WI38 (cell line): ENCODE results near the gene WIPF2.
"Not testable (repeated sequence)": the region's sequence is repeated elsewhere in the genome, so short reads cannot be mapped to it uniquely, and the experiment has no call there.

ENCODE experiments used
- H3K4me3 ChIP-seq: 2 replicates; pipeline ENCODE4 v1.5.1; 2011; ENCODE audit warnings: low read depth, mild to moderate bottlenecking, control low read depth, low read length
- CTCF ChIP-seq: IDR thresholded peaks from 2 replicates; pipeline ENCODE4 v1.5.1; 2012; ENCODE audit warnings: low read depth, mild to moderate bottlenecking, control low read depth, low read length

The WIPF2 gene

GRCh38 chr17:40194821-40195220 is 24.3 kb upstream of the WIPF2 start:
- no peak for TF ChIP-seq CTCF
- H3K4me3 ChIP-seq, result no peak overlapping the region

- TF ChIP-seq CTCF, result no peak
Observed at GRCh38 chr17:40197550-40197949, 21.6 kb upstream of the WIPF2 start.

GRCh38 chr17:40197965-40198456 is 21.1 kb upstream of the WIPF2 start:
- not testable (repeated sequence) for H3K4me3 ChIP-seq

More at GRCh38 chr17:40197550-40197949, 21.6 kb upstream of the WIPF2 start:
- H3K4me3 ChIP-seq, result no peak overlapping the region

- no peak overlapping the region for H3K4me3 ChIP-seq
- no peak for TF ChIP-seq CTCF
Observed at GRCh38 chr17:40198576-40198975, 20.5 kb upstream of the WIPF2 start.

GRCh38 chr17:40203131-40203530 is 16.0 kb upstream of the WIPF2 start:
- no peak overlapping the region for H3K4me3 ChIP-seq
- no peak for TF ChIP-seq CTCF

- not testable (repeated sequence) for H3K4me3 ChIP-seq
Observed at GRCh38 chr17:40206193-40206592, 12.9 kb upstream of the WIPF2 start.

GRCh38 chr17:40209404-40210093 is 9.6 kb upstream of the WIPF2 start:
- no peak for TF ChIP-seq CTCF
- no peak overlapping the region for H3K4me3 ChIP-seq

- H3K4me3 ChIP-seq, result not testable (repeated sequence)
Observed at GRCh38 chr17:40213914-40214313, 5.2 kb upstream of the WIPF2 start.

GRCh38 chr17:40218006-40218739 is 931 bp upstream of the WIPF2 start:
- no peak overlapping the region; the same call in 1 of the 2 replicates for H3K4me3 ChIP-seq
- TF ChIP-seq CTCF, result no peak
